Measurements from ENCODE around the gene GFY. TPM values are rescaled to one million over a fixed set of nuclear protein-coding genes. Genes with fewer than 3 reads are reported as not detected.

The GFY gene
- total RNA-seq, 4 donors from 2014 or later, result not detected

DNA sequence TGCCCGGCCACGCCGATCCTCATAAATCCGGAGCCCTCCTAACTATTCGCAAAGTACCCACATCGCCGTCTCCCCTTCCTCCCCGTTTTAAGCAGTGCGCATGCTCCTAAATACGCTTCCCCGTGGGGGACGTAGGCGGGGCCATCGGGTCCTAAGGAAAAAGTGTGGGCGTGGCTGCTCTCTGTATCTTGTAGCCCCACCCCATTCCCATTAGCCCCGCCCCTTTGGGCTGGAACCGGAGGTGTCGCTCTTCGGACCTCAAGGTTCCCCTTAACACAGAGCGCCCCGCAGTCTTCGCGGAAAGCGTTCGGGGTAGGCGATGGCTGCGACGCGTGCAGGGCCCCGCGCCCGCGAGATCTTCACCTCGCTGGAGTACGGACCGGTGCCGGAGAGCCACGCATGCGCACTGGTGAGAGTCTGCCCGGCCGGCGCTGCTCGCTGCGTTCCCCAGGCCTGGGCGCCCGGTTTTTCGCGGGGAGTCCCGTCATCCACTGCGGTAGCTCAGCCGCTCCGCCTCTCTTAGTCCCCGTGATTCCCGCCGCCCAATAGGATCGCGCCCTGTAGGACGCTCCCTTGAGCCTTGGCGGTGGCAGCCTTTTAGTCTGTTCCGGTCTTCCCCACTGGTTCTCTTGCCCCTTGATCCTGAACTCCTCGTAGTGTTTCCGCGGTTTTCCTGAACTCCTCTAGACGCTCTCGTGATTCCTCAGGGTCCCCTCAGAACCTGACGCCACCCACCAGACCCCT, 28.0 kb downstream of the GFY start, which contains the start of gene ALDH16A1:
Gene ALDH16A1, plus strand, starts transcription at position 213 of the 744 bp plus-strand sequence. Its CDS starts 107 bp downstream, at position 320.
- Histone ChIP-seq H3K4me1 (peaks cover 0 to 61% (median 21%) of the 10 kb centered on the region in 3 donors), H3K9me3 (no peaks in the 10 kb centered on the region), H3K4me3 (peak within 1 kb of the TSS; percentile 81 to 86), H3K36me3 (peaks cover 0 to 29% of the 10 kb centered on the region in 2 donors), H3K27ac (peak within 1 kb of the TSS; percentile 95 to 100 (median 96)), H3K27me3 (no peaks in the 10 kb centered on the region)
- peak; percentile 94 for ATAC-seq
- TF ChIP-seq POLR2A (IDR thresholded peaks at IDR 0.05), result peak; percentile 67 to 83
- TF ChIP-seq EP300 (IDR thresholded peaks at IDR 0.05), result no peak
- peak in 1 of 4 experiments; percentile 2 for TF ChIP-seq CTCF (IDR thresholded peaks at IDR 0.05)
- TF ChIP-seq POLR2AphosphoS5 (IDR thresholded peaks at IDR 0.05), result peak; percentile 91
- 0 to 1% methylated on average over 8 to 30 of the region's 66 CpGs for WGBS, 2 donors (ENCODE audit: low coverage in 1 of 2)

DNA sequence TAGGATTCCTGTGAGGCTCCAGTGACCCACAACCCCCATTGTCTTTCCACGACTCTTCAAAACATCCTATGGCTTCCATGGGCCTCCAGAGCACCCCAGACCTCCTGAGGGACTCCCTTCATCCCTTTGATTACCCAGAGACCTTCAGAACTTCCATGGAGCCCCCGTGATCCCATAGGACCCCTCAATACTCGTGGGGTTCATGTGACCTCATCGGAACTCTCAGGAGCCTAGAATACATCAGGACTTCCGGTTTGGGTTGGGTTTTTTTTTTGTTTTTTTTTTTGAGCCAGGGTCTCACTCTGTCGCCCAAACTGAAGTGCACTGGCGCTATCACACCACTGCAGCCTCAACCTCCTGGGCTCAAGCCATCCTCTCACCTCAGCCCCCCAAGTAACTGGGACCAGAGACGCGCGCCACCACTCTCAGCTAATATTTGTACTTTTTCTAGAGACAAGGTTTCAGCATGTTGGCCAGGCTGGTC, 28.6 kb downstream of the GFY start:
- no peak for ATAC-seq
- TF ChIP-seq CTCF (IDR thresholded peaks at IDR 0.05), result no peak
- TF ChIP-seq EP300 (IDR thresholded peaks at IDR 0.05), result no peak
- TF ChIP-seq POLR2A (IDR thresholded peaks at IDR 0.05), result no peak
- TF ChIP-seq POLR2AphosphoS5 (IDR thresholded peaks at IDR 0.05), result no peak
- Histone ChIP-seq H3K9me3 (no peaks in the 10 kb centered on the region), H3K27me3 (no peaks in the 10 kb centered on the region), H3K36me3 (peaks cover 0 to 29% of the 10 kb centered on the region in 2 donors), H3K27ac (peak overlapping the region; percentile 95 to 100 (median 96)), H3K4me1 (peaks cover 0 to 61% (median 21%) of the 10 kb centered on the region in 3 donors), H3K4me3 (peak overlapping the region; percentile 49 to 81)
- 15 to 31% methylated on average over 4 to 8 of the region's 10 CpGs for WGBS, 2 donors (ENCODE audit: low coverage in 1 of 2)

- no peaks in the 10 kb centered on the region for H3K9me3 ChIP-seq
- H3K27me3 ChIP-seq, result no peaks in the 10 kb centered on the region
- H3K36me3 ChIP-seq, result peaks cover 0 to 32% of the 10 kb centered on the region in 2 donors
- peak; percentile 12 for TF ChIP-seq POLR2AphosphoS5 (IDR thresholded peaks at IDR 0.05)
- TF ChIP-seq EP300 (IDR thresholded peaks at IDR 0.05), result no peak
- 52 to 55% methylated on average over 5 of the region's 5 CpGs for WGBS, 2 donors (ENCODE audit: low coverage in 1 of 2)
- H3K4me3 ChIP-seq, result no peak overlapping the region
- peak overlapping the region in 3 of 4 donors; percentile 51 to 73 (median 69) for H3K27ac ChIP-seq
- H3K4me1 ChIP-seq, result peaks cover 0 to 51% (median 16%) of the 10 kb centered on the region in 3 donors
- ATAC-seq, result no peak
These were observed 30.6 kb downstream of the GFY start for GRCh38 chr19:49455773-49456172.

DNA sequence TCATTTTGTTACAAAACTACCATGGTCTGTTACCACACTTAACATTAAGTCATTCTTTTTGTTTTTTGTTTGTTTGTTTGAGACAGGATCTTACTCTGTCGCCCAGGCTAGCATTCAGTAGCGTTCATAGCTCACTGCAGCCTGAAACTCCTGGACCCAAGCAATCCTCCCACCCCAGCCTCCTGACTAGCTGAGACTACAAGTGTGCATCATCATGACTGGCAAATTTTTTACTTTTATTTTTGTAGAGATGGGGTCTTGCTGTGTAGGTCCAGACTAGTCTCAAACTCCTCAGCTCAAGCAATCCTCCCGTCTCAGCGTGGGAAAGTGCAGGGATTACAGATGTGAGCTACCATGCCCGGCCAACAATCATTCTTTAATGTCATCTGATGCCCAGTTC, 31.1 kb downstream of the GFY start:
- Histone ChIP-seq H3K9me3 (no peaks in the 10 kb centered on the region), H3K36me3 (peaks cover 0 to 35% of the 10 kb centered on the region in 2 donors), H3K27ac (peak overlapping the region in 3 of 4 donors; percentile 51 to 73 (median 69)), H3K27me3 (no peaks in the 10 kb centered on the region), H3K4me1 (peaks cover 0 to 46% (median 16%) of the 10 kb centered on the region in 3 donors), H3K4me3 (no peak overlapping the region)
- WGBS, 2 donors (ENCODE audit: low coverage in 1 of 2), result 67 to 81% methylated on average over 4 to 5 of the region's 5 CpGs
- TF ChIP-seq POLR2AphosphoS5 (IDR thresholded peaks at IDR 0.05), result no peak
- no peak for TF ChIP-seq EP300 (IDR thresholded peaks at IDR 0.05)
- no peak for TF ChIP-seq POLR2A (IDR thresholded peaks at IDR 0.05)
- TF ChIP-seq CTCF (IDR thresholded peaks at IDR 0.05), result no peak
- ATAC-seq, result no peak

DNA sequence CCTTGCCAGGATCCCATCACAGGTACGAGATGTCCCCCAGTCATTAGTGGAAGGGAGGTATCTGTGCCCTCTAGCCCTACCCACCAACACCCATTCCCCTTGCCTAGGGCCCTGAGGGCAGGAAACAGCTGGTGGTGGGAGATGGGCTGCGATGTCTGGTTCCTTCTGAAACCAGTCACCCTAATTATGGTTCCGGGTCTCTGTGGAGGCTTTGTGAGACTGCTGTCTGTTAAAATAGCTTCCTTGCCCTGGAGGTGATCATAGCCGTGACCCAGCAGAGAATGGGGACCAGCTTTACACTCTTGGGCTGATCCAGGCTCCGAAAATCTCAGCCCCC, 33.3 kb downstream of the GFY start:
- no peak for ATAC-seq
- WGBS, 2 donors (ENCODE audit: low coverage in 1 of 2), result 83% methylated on average over 1 of the region's 5 CpGs; no CpG with 5 or more reads in 1 of the 2 donors
- Histone ChIP-seq H3K36me3 (peaks cover 0 to 48% of the 10 kb centered on the region in 2 donors), H3K27ac (peak overlapping the region in 3 of 4 donors; percentile 31 to 73 (median 69)), H3K27me3 (no peaks in the 10 kb centered on the region), H3K4me1 (peaks cover 0 to 34% (median 16%) of the 10 kb centered on the region in 3 donors), H3K9me3 (no peaks in the 10 kb centered on the region), H3K4me3 (no peak overlapping the region)
- TF ChIP-seq EP300 (IDR thresholded peaks at IDR 0.05) (no peak), CTCF (IDR thresholded peaks at IDR 0.05) (no peak), POLR2AphosphoS5 (IDR thresholded peaks at IDR 0.05) (no peak), POLR2A (IDR thresholded peaks at IDR 0.05) (no peak)
